Ovary (tissue), 9 donors: ENCODE data around the gene NPAS2. TPM values are rescaled to one million over a fixed set of nuclear protein-coding genes. Genes with fewer than 3 reads are reported as not detected.

Experiments used
- DNase-seq, 5 donors: peaks; one replicate each; pipeline ENCODE4 v3.0.0-alpha.2; 2019 to 2020
- H3K27ac ChIP-seq, 2 donors: fragments of 200-600 bp; one replicate each; pipeline versions ENCODE4 v1.5.1 to v1.8.0; 2019 to 2022
- H3K27me3 ChIP-seq: fragments of 200-600 bp; one replicate; pipeline ENCODE4 v1.8.0; 2022
- H3K36me3 ChIP-seq: fragments of 200-600 bp; sonication (generic); one replicate; pipeline ENCODE4 v1.5.1; 2019
- H3K4me1 ChIP-seq: one replicate; pipeline ENCODE4 v1.8.1; 2013; ENCODE audit warnings: mild to moderate bottlenecking, moderate library complexity; ENCODE audit not compliant: insufficient read depth
- H3K4me3 ChIP-seq: fragments of 200-600 bp; sonication (generic); one replicate; pipeline ENCODE4 v1.5.1; 2017
- H3K9me3 ChIP-seq, 2 donors: fragments of 200-600 bp in 1 of 2; sonication (generic) in 1 of 2; one replicate each; pipeline versions ENCODE4 v1.5.1 to v1.8.1; 2013 to 2019; ENCODE audit warnings: mild to moderate bottlenecking in 1 of 2, moderate library complexity in 1 of 2
- CTCF ChIP-seq, 3 donors: fragments of 450-650 bp in 2 of 3; fragments of 200-600 bp in 1 of 3; IDR thresholded peaks; one replicate each; pipeline versions ENCODE4 v1.5.1 to v1.8.0; 2016 to 2022; ENCODE audit warnings: antibody characterized with exemption in 3 of 3, mild to moderate bottlenecking in 1 of 3
- EP300 ChIP-seq: sonication (generic); formaldehyde crosslinking; IDR thresholded peaks from one replicate; pipeline ENCODE4 v1.6.1; 2017; ENCODE audit warnings: antibody characterized with exemption
- POLR2A ChIP-seq: fragments of 450-650 bp; IDR thresholded peaks from one replicate; pipeline ENCODE4 v1.6.1; 2017; ENCODE audit warnings: antibody characterized with exemption, mild to moderate bottlenecking, moderate library complexity
- WGBS, 3 donors: extraction: QIAGEN DNeasy Blood & Tissue Kit in 1 of 3; methylation state at CpG; one replicate each; pipeline versions ENCODE4 v1.1.5 to v1.1.7; 2013 to 2017; 5-methylcytosine and 5-hydroxymethylcytosine counted together
- intact Hi-C, 4 donors: fragments of 100-400 bp; cut with DNase I; formaldehyde crosslinking; loops; one replicate each; pipeline versions ENCODE4 v1.11.0 to v1.15.1; 2022 to 2023
- polyA plus RNA-seq, 2 donors: library from polyadenylated mRNA; stranded (reverse); fragments of 200-250 nt in 1 of 2; fragments of 350-450 nt in 1 of 2; fragmentation: Illumina TruSeq in 1 of 2; extraction: RNeasy Lipid Tissue Mini Kit (QIAGEN cat#74804) in 1 of 2; gene quantifications; one replicate each; pipeline ENCODE4 v1.2.3, GENCODE V29; 2013 to 2014
- total RNA-seq, 7 donors: library from RNA; depleted of rRNA in 2 of 7; stranded (reverse); fragments of >200 nt in 2 of 7; fragmentation: NEBNext Ultra II Directional in 3 of 7; extraction: Animal tissue kit (Norgen Biotek cat#: 25700) in 3 of 7; gene quantifications; one replicate each; pipeline versions ENCODE4 v1.1.0 to v1.2.4, GENCODE V29; 2016 to 2023
- donor health status: DM: no; HTN: no; CAD: no; lungs with moderate emphysema.
- donor health status: DM: no; HTN: no; CAD: no.
- donor health status: Bipolar disorder and iron deficiency.
- donor health status: DM: yes; HTN: yes; CAD: no.
- donor health status: DM: no; HTN: no; CAD: no.
- donor health status: DM: yes; HTN: yes; CAD: no.

Gene NPAS2
- total and polyA plus RNA-seq, 9 donors = 1.6 to 20.6 (median 7.3) TPM

- no peak for DNase-seq
- TF ChIP-seq POLR2A = no peak
- no peak for TF ChIP-seq EP300
- no peak for TF ChIP-seq CTCF (IDR thresholded peaks at IDR 0.05)
- no peaks in the 10 kb centered on the region for H3K27me3 ChIP-seq
- no peak overlapping the region for H3K27ac ChIP-seq
- H3K4me3 ChIP-seq = no peak overlapping the region
- no peaks in the 10 kb centered on the region for H3K36me3 ChIP-seq
- 86 to 93% (median 91%) methylated on average over 8 of the region's 8 CpGs for WGBS, 3 donors
- intact Hi-C loops = loop anchor here (5.0 to 10.0 kb wide), 5 partner anchors 158 to 718 kb away; partner anchors contain the start of gene NPAS2 (in 1 of the 4)
- peaks cover 2% of the 10 kb centered on the region for H3K4me1 ChIP-seq
- no peaks in the 10 kb centered on the region for H3K9me3 ChIP-seq
Measured at GRCh38 chr2:100982431-100982861, 162.5 kb downstream of the NPAS2 start.

GRCh38 chr2:100983201-100983600 is 163.3 kb downstream of the NPAS2 start:
- H3K4me3 ChIP-seq = no peak overlapping the region
- intact Hi-C loops = loop anchor here (5.0 to 10.0 kb wide), 5 partner anchors 158 to 718 kb away; partner anchors contain the start of gene NPAS2 (in 1 of the 4)
- no peaks in the 10 kb centered on the region for H3K36me3 ChIP-seq
- 88 to 92% (median 90%) methylated on average over 9 to 12 of the region's 12 CpGs for WGBS, 3 donors
- DNase-seq = no peak
- peak overlapping the region; percentile 26 to 41 for H3K27ac ChIP-seq
- no peaks in the 10 kb centered on the region for H3K9me3 ChIP-seq
- TF ChIP-seq POLR2A (no peak), EP300 (no peak), CTCF (IDR thresholded peaks at IDR 0.05) (no peak)
- H3K4me1 ChIP-seq = peaks cover 2% of the 10 kb centered on the region
- no peaks in the 10 kb centered on the region for H3K27me3 ChIP-seq

GRCh38 chr2:100983684-100984310 is 163.9 kb downstream of the NPAS2 start:
- WGBS, 3 donors = 23 to 25% (median 25%) methylated on average over 11 of the region's 11 CpGs
- intact Hi-C loops = loop anchor here (5.0 to 10.0 kb wide), 5 partner anchors 159 to 719 kb away; partner anchors contain the start of gene NPAS2 (in 1 of the 4)

GRCh38 chr2:100984892-100985307 is 165.0 kb downstream of the NPAS2 start:
- Histone ChIP-seq H3K27ac (no peak overlapping the region), H3K27me3 (no peaks in the 10 kb centered on the region), H3K4me3 (no peak overlapping the region), H3K36me3 (no peaks in the 10 kb centered on the region), H3K4me1 (peaks cover 2% of the 10 kb centered on the region), H3K9me3 (no peaks in the 10 kb centered on the region)
- DNase-seq = peak; percentile 66 to 84 (median 77)
- no peak for TF ChIP-seq POLR2A
- TF ChIP-seq CTCF (IDR thresholded peaks at IDR 0.05) = peak in 2 of 3 donors; percentile 77 to 81
- 29 to 31% (median 29%) methylated on average over 7 of the region's 7 CpGs for WGBS, 3 donors
- intact Hi-C loops = loop anchor here (5.0 to 10.0 kb wide), 5 partner anchors 160 to 720 kb away; partner anchors contain the start of gene NPAS2 (in 1 of the 4)

More at GRCh38 chr2:100983684-100984310, 163.9 kb downstream of the NPAS2 start:
- H3K4me1 ChIP-seq = peaks cover 2% of the 10 kb centered on the region
- TF ChIP-seq CTCF (IDR thresholded peaks at IDR 0.05) (no peak), POLR2A (no peak)
- no peak overlapping the region for H3K4me3 ChIP-seq
- no peaks in the 10 kb centered on the region for H3K9me3 ChIP-seq
- H3K36me3 ChIP-seq = no peaks in the 10 kb centered on the region
- no peak for DNase-seq
- H3K27me3 ChIP-seq = no peaks in the 10 kb centered on the region
- peak overlapping the region; percentile 26 to 41 for H3K27ac ChIP-seq
